8988T (cell line): ENCODE measurements around the gene HMOX2.

Experiments used
- DNase-seq: peaks from one replicate; pipeline ENCODE4 v3.0.0; 2011

HMOX2 gene

DNA sequence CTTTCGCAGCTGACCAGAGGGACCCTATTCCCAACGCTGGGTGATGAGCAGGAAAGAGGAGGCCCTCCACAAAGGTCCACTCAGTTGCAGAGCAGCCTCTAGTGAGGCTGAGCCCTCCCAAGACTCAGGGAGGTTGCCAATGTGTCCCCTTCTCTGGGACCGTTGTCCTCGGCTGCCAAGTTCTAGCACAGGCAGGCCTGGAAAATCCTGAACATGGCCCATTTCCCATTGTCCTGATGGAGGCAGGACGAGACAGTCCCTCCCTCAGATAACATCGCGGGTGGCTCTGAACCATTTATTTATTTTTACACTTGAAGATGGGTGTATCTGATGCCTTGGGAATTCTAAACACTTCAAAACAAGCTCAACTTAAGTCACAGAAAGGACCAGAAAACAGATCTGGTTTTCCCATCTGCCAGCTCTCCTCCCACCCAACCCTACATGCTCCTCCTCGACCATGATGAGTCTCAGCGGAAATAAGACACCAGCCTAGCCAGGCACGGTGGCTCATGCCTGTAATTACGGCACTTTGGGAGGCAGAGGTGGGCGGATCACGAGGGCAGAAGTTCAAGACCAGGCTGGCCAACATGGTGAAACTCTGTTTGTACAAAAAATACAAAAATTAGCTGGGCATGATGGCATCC is 49.6 kb downstream of the HMOX2 start:
- no peak for DNase-seq

DNA sequence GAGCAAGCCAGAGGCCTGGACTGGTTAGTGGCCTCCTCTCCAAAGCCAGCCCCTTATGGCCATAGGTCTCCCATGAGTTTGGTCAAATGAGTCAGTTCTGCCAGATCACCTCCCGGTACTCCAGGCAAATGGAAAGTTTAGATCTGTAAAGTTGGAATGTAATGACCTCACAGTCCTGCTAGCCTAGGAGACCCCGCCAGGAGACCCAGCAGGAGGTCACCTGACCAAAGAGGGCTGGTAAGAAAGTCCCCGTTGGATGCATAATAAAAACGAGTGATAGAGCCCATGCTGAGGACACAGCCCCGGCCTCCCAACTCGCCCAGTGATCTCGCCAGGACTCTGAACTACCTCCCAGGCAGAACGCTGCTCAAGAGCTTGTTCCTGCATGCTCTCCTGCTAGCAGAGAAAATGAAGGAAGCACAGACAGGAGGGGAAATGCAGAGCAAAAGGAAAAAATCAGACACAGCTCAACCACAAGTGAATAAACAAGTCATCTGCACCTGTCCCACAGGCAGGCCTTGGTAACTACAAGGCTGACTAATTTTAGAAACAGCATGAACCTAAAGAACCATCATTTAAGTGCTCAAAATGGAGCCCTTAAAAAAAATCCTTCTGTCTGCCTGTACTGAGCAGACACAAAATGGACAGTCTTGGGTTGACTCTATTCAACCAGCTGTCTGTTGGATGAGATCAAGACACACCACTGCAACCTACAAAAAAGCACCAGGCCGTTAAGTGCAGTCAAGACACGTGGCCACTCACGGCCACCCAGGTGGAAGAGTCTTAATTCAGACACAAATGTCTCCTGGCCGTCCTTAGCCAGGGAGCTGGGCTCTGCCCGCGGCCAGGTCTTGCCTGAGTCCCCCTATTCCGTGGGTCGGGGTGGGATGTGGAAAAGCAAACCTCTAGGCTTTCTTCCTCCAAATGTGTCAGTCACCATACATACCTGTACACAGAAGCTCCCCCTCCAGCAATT is 53.2 kb downstream of the HMOX2 start:
- no peak for DNase-seq

DNA sequence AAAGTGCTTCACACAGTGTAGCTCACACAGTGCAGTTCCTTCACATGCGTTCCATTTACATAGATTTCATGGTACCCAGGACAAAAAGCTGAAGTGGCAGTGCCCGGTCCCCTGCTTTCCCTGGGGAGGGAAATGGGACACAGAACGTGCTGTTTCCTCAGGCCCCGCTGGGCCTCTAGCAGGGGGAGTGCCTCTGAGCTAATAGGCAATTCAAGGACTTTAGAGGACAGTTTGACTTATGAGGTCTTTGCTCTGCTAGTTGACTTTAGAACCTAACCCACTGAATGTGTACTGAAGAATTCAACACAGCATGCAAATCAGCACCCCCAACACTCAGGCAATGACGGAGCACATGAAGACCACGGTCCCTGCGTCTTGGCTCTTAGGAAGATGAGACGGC is 55.6 kb downstream of the HMOX2 start:
- DNase-seq: no peak

DNA sequence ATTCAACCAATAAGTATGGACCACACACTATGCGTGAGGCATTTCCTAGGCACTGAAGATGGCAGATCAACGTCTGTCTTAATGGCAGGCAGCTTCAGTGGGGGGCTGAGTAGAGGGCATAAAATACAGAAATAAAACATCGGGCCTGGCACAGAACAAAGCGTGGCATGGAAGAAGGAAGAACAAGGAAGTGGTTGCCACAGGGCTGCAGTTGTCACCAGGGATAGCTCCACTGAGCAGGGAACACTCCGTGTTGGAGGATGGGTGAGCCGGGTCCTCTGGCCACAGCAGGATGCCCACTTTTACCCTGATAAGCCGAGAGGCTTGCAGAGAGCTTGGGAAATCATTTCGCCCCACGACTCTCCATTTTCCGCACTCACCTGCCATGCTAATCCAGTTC is 56.0 kb downstream of the HMOX2 start:
- DNase-seq: no peak

DNA sequence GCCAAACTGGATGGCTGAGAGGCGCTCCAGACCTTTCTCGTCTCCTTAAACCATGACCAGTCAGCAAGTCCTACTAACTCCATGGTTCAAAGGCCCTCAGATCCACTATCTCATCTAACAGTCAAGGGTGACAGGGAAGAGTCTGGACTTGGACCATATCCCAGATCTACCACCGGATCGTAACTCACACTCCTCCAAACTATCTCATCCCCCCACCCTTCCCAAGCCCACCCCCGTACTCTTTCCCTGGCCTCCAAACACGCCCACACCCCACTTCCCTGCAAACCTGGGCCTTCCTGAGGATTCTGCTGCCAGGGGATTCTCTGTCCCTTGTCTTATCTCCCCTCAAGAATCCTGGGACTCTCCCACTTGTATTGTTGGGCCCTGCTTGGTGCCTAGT is 57.3 kb downstream of the HMOX2 start:
- DNase-seq: no peak

DNA sequence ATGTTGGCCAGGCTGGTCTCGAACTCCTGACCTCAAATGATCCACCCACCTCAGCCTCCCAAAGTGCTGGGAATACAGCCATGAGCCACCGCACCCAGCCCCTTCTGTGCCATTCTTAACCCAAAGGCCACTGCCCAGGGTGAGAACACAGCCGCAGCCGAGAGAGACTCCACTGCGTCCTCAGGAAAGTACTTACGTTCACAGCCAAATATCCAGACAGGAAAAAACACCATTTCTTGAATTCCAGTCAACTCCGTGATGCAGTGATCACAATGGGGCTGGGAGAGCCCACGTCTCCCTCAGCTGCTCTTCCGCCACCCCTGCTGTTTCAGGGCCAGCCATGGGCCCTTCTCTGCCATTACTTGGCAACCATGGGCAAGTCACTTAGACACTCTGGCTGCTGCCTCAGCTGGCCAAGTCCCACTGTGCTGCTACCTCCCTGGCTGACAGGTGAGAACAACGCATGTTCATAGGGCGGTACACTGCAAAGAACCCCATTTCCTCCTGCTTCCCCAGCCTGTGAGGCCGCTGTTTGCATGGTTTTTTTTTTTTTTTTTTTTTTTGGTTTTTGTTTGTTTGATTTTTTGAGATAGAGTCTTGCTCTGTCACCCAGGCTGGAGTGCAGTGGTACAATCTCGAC is 58.1 kb downstream of the HMOX2 start:
- no peak for DNase-seq

DNA sequence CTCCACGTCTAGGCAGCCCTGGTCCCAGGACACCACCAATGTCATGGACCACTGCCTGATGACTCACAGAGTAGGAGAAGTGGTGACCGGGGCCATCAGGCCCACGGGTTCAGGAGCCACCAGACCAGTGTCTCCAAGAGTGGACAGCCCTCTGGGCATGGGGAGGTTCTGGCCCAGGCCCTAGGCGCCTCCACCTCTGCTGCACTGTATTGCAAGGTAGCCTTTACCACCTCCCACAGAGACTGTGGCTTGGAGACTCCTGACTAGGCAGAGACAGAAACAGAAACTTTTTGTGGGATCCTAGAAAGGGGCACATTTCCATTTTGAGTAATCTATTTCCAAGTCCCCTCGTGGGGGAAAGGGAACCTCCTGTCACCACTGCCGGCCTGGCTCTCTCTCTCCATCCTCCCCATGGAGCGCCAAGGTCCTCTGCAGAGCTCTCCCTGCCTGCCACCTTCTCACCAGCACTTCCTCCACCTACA is 59.5 kb downstream of the HMOX2 start:
- no peak for DNase-seq

DNA sequence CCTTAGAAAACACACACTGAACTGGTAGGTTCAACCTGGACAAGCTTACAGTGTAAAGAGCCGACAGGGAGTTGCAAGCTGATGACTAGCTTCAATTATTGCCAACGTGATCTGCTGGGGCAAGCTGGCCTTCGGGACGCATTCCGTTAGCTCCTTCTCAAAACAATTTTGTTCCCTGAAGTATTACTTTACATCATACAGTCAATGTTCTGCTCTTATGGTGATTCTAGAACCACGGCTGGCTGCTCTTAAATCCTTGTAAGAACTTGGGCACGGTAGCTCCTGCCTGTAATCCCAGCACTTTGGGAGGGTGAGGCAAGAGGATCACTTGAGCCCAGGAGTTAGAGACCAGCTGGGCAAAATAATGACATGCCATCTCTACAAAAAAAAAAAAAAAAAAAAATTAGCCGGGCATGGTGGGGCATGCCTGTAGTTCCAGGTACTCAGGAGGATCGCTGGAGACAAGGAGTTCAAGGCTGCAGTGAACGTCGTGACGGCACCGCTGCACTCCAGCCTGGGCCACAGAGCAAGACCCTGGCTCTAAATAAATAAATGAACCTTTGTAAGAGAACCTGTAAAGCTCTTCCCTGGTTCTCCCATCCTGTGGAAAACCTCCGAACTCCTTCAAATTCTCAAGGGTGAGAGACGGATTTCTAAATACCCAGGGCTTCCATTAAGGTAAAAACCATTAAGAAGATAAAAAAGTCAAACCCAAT is 60.4 kb downstream of the HMOX2 start:
- no peak for DNase-seq

DNA sequence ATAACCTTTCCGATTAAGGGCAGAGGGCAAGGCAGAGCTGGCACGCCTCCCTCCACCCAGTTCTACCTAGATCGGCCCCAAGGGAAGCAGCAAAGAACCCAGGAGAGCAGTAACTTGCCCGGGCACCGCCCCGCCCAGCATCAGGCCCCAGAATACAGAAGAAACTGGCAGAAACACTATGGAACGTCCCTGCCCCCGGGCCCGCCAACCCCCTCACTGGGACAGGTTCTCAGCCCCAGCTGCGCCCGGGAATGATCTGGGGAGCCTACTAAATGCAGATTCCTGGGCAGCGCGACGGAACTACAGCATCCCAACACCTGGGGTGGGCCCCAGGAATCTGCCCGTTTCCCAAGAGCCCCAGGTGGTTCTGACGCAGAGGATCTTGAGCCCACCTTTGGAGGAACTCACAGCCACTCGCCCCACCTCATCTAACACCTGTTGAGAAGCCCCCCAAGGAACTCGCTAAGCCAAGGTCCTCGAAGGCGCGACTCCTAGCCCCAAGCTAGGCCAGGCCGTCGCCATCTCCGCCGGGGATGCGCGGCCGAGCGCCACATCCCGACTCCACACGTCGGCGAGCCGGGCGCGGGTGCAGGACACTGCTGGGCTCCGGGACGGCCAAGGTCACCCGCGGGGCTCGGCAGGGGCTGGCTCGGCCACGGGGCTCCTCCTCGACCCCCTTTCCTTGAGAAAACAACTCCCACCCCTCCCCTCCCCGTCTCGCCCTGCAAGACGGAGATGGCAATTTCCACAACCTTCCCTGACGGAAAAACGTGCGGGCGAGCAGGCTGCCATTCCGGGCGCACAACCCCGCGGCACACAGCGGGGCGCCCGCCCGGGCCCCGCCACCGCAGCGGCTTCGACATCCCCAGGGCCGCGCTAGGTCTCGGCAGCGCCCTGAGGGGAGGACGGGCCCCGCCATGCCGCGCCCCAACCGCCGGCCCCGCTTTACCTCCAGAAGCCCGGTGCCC is 61.5 kb downstream of the HMOX2 start:
- no peak for DNase-seq

DNA sequence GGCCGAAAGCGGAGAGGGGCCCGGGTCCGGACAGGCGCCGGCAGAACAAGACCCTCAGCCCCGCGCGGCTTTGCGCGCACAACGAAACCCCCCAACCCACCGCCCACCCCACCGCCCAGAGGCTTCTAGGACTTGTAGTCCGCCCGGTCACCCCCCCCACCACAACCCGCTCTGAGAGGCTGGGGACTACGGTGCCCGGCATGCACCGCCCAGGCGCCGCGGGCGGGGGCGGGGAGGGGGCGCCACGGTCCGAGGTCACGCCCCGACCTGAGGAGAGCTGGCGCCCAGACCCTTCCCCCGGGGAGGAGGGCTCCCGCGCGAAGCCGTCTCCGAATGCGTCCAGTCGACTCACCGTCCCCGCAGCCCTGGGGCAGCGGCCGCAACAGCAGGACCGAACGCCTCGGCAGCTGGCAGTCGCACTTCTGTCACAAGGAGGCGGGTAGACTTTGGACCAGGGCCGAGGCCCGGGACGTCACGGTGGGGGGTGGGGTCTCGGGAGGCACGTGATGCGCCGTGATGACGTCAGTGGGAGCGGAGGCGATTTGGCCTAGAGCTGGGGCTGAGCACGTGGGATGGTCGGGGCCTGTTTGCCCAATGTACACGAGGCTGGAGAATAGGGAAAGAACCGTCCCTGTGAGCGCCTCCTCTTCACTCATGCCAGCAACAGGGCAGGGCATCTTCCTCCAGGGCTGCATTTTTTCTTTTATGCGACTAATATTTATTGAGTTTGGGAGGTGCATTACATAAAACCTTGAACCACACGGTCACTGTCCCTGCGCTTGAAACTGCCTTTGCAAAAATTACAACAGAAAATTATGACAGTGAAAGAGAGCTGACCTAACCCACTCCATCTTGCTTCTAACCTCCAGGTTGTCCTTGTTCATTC is 62.4 kb downstream of the HMOX2 start, which contains the start of gene CDIP1:
CDIP1 (minus strand) TSS at position 424 of the 886 bp plus-strand sequence. CDS start 24,643 bp downstream, outside the sequence.
- DNase-seq: peak; percentile 63

DNA sequence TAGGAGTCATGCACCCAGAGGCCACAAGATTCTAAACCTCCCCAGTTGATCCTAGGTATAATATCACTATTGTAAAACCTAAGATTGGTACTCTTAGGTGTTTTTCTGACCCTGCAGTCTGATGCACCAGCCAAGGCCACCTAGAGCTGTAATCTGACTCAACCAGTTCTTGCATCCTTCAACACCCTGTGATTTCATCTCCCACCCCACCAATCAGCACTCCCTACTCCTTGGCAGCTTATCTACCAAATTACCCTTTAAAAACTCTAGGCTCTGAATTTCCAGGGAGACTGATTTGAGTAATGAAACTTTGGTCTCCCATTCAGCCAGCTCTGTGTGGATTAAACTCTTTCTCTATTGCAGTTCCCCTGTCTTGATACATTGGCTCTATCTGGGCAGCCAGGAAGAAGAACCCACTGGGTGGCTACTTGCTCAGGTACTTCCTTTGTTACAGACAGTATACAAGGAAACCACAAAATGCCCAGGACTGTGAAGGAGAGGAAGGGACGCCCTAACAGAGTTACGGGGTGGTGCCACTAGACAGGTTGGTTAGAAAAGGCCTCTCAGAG is 63.6 kb downstream of the HMOX2 start:
- no peak for DNase-seq

DNA sequence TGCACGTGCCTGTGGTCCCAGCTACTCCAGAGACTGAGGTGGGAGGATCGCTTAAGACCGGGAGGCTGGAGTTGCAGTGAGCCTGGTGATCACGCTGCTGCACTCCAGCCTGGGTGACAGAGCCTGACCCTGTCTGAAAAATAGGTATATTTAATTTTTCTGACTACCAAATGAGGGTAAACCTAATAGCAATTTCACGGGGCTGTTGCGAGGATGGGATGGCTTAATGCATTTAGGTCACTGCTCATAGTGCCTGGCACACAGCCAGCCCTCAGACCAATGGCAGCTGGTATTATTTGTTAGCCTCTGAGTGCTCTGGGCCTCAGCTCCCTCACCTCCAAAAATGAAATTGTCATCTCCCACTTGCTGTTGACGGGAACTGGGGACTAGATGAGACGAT is 68.3 kb downstream of the HMOX2 start:
- DNase-seq: no peak

DNA sequence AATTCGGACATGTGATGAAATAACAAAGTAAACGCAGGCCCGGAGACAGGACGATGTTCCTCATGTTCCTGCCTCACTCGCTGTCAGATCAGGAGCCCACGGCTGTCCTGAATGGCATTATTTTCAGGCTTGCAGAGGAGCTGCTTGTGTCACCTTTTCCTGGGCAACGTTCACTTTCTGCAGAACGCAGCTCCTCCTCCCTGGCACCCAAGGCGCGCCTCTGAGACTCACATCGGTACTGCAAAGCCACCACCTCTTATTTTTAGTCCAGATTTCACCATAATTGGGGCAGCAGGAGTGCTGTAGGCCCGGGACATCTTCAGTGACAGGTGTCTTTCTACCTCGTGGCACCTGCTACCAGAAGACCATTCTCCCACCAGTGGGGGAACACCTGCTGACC is 71.9 kb downstream of the HMOX2 start:
- DNase-seq: no peak

DNA sequence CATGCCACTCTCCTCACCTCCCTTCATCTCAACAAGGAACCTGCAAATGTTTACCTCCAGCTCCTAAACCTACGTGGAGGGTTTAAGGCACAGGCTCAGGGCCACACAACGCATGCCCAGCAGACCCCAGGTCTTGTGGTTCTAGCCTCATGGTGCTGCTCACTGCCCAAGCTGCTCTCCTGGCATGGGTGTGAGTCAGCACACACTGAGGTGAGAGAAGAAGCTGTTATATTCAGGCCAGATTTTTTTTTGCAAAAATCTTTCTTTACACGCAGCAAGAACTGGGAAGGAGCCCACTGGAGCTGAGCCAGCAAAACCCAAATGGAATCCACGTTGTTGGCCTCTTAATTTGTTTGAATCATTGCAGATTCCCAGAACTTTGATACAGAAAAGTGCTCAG is 74.4 kb downstream of the HMOX2 start:
- no peak for DNase-seq

DNA sequence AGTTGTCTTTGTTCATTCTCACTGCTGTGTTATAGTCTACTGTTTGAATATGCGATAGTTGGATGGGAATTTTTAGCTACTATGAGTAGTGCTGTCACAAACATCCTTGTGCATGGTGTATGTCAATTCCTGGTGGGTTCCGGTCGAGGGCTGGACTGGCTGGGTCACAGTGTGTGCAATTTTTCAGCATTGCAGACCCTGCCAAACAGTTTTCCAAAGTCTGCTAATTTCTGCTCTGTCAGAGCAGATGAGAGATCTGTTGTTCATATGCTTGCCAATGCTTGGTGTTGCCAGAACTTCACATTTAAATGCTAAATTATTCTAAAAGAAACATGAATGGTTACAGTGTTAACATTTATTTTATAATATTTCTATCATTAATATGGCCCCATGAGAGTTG is 76.3 kb downstream of the HMOX2 start:
- no peak for DNase-seq

DNA sequence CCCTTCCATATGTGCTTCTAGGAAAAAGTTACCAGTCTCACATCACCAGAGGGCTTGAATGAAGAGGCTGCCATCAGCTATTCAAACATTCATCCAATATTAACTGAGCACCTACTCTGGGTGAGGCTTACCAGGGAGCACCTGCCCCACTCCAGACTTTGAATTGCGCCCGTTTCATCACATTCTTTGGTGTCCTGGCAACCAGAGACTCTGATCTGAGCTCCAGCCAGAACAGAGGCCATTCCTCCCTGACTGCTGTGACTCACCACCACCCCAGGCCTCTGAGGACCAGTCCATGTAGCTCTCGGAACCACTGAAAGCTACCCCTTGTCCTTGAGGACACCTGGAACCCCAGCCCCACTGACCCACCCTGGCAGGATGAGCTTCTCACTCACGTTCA is 79.9 kb downstream of the HMOX2 start, which contains the start of gene C16orf96:
C16orf96 (plus strand) TSS at position 229 of the 400 bp plus-strand sequence; CDS start at position 379, 150 bp downstream.
- DNase-seq: no peak

DNA sequence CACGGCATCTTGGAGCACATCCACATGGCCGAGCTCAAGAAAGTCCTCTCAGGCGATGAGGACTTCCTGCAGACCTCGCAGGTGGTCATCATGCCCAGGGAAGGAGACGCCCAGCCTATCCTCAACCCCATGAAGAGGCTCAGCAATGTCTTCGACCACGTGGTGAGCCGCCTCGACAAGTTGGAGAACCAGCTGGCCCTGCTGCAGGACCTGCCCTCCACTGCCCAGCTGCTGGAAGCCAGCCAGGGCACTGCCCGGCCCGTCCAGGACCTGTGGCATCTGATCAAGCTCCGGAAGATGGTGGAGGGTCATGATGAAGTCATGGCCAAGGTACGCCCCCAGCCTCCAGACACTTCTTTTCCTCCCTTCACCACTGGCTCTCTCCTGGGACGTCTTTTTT is 80.4 kb downstream of the HMOX2 start:
- DNase-seq: no peak

DNA sequence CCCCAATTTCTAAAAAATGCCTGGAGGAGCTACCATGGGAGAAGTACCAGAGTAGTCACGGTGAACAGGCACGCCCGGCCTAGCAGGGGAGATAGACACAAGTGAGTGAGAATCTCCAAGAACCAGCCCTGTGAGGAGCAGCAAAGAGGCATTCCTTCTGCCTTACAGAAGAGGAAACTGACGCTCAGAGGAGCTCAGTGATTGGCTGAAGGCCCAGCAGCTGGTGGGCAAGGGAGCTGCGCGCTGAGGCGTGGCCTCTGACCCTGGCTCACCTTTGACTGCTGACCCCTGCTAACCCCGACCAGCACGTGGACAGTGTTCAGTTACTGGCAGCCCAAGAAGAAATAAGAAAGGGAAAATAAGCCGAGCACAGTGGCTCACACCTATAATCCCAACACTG is 81.8 kb downstream of the HMOX2 start:
- DNase-seq: no peak
